Naive thymus-derived CD4-positive, alpha-beta T cell (primary cell): ENCODE data around the gene CHN2. TPM values are rescaled to one million over a fixed set of nuclear protein-coding genes. Genes with fewer than 3 reads are reported as not detected.

ENCODE experiments used
- ATAC-seq: fragments of 150-1000 bp; cut with Tn5 transposase; 2 replicates; pipeline ENCODE4 v1.10.0; 2021; ENCODE audit warnings: mild to moderate bottlenecking, moderate library complexity
- CTCF ChIA-PET: fragments of 350-600 bp; sonication (Branson Sonifier 250); formaldehyde crosslinking; loops from one replicate; lab custom pipeline; 2021; ENCODE audit warnings: antibody characterized with exemption; lab: Charles Lee
- POLR2A ChIA-PET: fragments of 350-600 bp; sonication (Branson Sonifier 250); formaldehyde crosslinking; loops from one replicate; lab custom pipeline; 2021; ENCODE audit warnings: antibody characterized with exemption, inconsistent platforms; lab: Charles Lee
- DNase-seq, 9 donors: peaks; one replicate each; pipeline versions ENCODE4 v3.0.0 to v3.0.0-alpha.2; 2020 to 2022; ENCODE audit warnings: mixed read lengths in 1 of 9
- H3K27ac ChIP-seq: one replicate; pipeline ENCODE4 v1.7.0; 2013; ENCODE audit warnings: mild to moderate bottlenecking, low read depth, low read length, moderate library complexity
- H3K27me3 ChIP-seq, 2 donors: one replicate each; pipeline ENCODE4 v1.7.0; 2013; ENCODE audit warnings: low read length in 2 of 2, mild to moderate bottlenecking in 2 of 2, moderate library complexity in 2 of 2; ENCODE audit not compliant: control insufficient read depth in 2 of 2, insufficient read depth in 2 of 2
- H3K36me3 ChIP-seq, 3 experiments: 1 replicate in 2 of 3; 2 replicates in 1 of 3; pipeline ENCODE4 v1.7.0; 2013; ENCODE audit warnings: low read length in 3 of 3, mild to moderate bottlenecking in 3 of 3, moderate library complexity in 1 of 3; ENCODE audit not compliant: insufficient read depth in 3 of 3, control insufficient read depth in 2 of 3
- H3K4me1 ChIP-seq, 2 donors: one replicate each; pipeline ENCODE4 v1.7.0; 2013; ENCODE audit warnings: low read length in 2 of 2, mild to moderate bottlenecking in 2 of 2, moderate library complexity in 1 of 2; ENCODE audit not compliant: control insufficient read depth in 2 of 2, insufficient read depth in 2 of 2
- H3K4me3 ChIP-seq: 2 replicates; pipeline ENCODE4 v1.7.0; 2013; ENCODE audit warnings: mild to moderate bottlenecking, low read length
- H3K9me3 ChIP-seq, 3 experiments: 1 replicate in 2 of 3; 2 replicates in 1 of 3; pipeline ENCODE4 v1.7.0; 2013; ENCODE audit warnings: low read length in 3 of 3; ENCODE audit not compliant: control insufficient read depth in 2 of 3
- H3K27ac Mint-ChIP-seq, 9 donors: one replicate each; pipeline ENCODE4 v1.8.0; 2020 to 2022; ENCODE audit warnings: mixed read lengths in 9 of 9, mild to moderate bottlenecking in 8 of 9, moderate library complexity in 5 of 9, inconsistent platforms in 2 of 9
- H3K27me3 Mint-ChIP-seq, 5 donors: one replicate each; pipeline ENCODE4 v1.8.0; 2021 to 2022; ENCODE audit warnings: mixed read lengths in 5 of 5, mild to moderate bottlenecking in 1 of 5
- H3K36me3 Mint-ChIP-seq, 5 donors: one replicate each; pipeline ENCODE4 v1.8.0; 2020 to 2022; ENCODE audit warnings: mixed read lengths in 5 of 5, mild to moderate bottlenecking in 3 of 5, inconsistent platforms in 1 of 5
- H3K4me1 Mint-ChIP-seq, 7 donors: one replicate each; pipeline ENCODE4 v1.8.0; 2020 to 2022; ENCODE audit warnings: mixed read lengths in 7 of 7, mild to moderate bottlenecking in 3 of 7, inconsistent platforms in 1 of 7
- H3K4me3 Mint-ChIP-seq, 10 donors: one replicate each; pipeline ENCODE4 v1.8.0; 2020 to 2022; ENCODE audit warnings: mild to moderate bottlenecking in 10 of 10, mixed read lengths in 10 of 10, moderate library complexity in 6 of 10, inconsistent platforms in 2 of 10
- H3K9me3 Mint-ChIP-seq, 11 donors: one replicate each; pipeline ENCODE4 v1.8.0; 2020 to 2022; ENCODE audit warnings: mixed read lengths in 11 of 11, mild to moderate bottlenecking in 4 of 11, inconsistent platforms in 1 of 11, moderate library complexity in 1 of 11
- intact Hi-C, 2 donors: fragments of 100-400 bp; cut with micrococcal nuclease; formaldehyde crosslinking; loops; one replicate each; pipeline ENCODE4 v1.15.1; 2023
- polyA plus RNA-seq, 2 donors: library from polyadenylated mRNA; unstranded; fragments of 300-500 nt; fragmentation: Illumina TruSeq; gene quantifications; one replicate each; pipeline ENCODE4 v1.2.3, GENCODE V29; 2021
- total RNA-seq, 6 experiments: library from RNA in 5 of 6; stranded (reverse) in 5 of 6; gene quantifications; 1 replicate in 5 of 6; 2 replicates in 1 of 6; pipeline ENCODE4 v1.2.3 and lab custom pipeline; 2021 to 2026

The CHN2 gene
- total and polyA plus RNA-seq, 7 experiments from 2014 or later: 0.34 to 28.1 (median 0.98) TPM

- DNase-seq (no peak), ATAC-seq (no peak)
- H3K4me1 ChIP-seq: peaks cover 0 to 7% of the 10 kb centered on the region in 2 donors
- no peak overlapping the region for H3K4me3 ChIP-seq
- no peak overlapping the region for H3K27ac Mint-ChIP-seq
- peaks cover 3 to 22% (median 5%) of the 10 kb centered on the region in 5 donors for H3K27me3 Mint-ChIP-seq
- peaks cover 0 to 15% (median 9%) of the 10 kb centered on the region in 7 donors for H3K4me1 Mint-ChIP-seq
- H3K9me3 Mint-ChIP-seq: peaks cover 0 to 3% (median 0%) of the 10 kb centered on the region in 11 donors
- intact Hi-C loops: loop anchor here in 1 of 2 donors (5.0 kb wide), 1 partner anchor 168 kb away; no protein-coding TSS in a partner anchor
- POLR2A ChIA-PET: no interaction called here
- H3K27me3 ChIP-seq: no peaks in the 10 kb centered on the region
- CTCF ChIA-PET: interaction anchor here (0.7 kb wide), 1 partner anchor 18 kb away, joined by 3 read pairs; no protein-coding TSS in a partner anchor
- no peaks in the 10 kb centered on the region for H3K9me3 ChIP-seq
- peaks cover 0 to 4% (median 0%) of the 10 kb centered on the region in 3 experiments for H3K36me3 ChIP-seq
- no peaks in the 10 kb centered on the region for H3K36me3 Mint-ChIP-seq
- no peak overlapping the region for H3K27ac ChIP-seq
- H3K4me3 Mint-ChIP-seq: no peak overlapping the region
Measured at GRCh38 chr7:29239638-29240037, 45.1 kb downstream of the CHN2 start.

GRCh38 chr7:29242265-29242664, 47.7 kb downstream of the CHN2 start:
- no peak overlapping the region for H3K4me3 Mint-ChIP-seq
- H3K9me3 ChIP-seq: no peaks in the 10 kb centered on the region
- no peak overlapping the region for H3K27ac ChIP-seq
- H3K36me3 ChIP-seq: no peaks in the 10 kb centered on the region
- peaks cover 0 to 7% of the 10 kb centered on the region in 2 donors for H3K4me1 ChIP-seq
- DNase-seq: no peak
- H3K4me1 Mint-ChIP-seq: peaks cover 0 to 17% (median 10%) of the 10 kb centered on the region in 7 donors
- POLR2A ChIA-PET: interaction anchor here (0.6 kb wide), 1 partner anchor 991 kb away, joined by 3 read pairs; no protein-coding TSS in a partner anchor
- H3K27ac Mint-ChIP-seq: no peak overlapping the region
- H3K27me3 ChIP-seq: no peaks in the 10 kb centered on the region
- H3K9me3 Mint-ChIP-seq: peaks cover 0 to 4% (median 0%) of the 10 kb centered on the region in 11 donors
- no peak for ATAC-seq
- H3K4me3 ChIP-seq: no peak overlapping the region
- intact Hi-C loops: no loop called here
- H3K36me3 Mint-ChIP-seq: no peaks in the 10 kb centered on the region
- CTCF ChIA-PET: no interaction called here
- H3K27me3 Mint-ChIP-seq: peaks cover 0 to 25% (median 7%) of the 10 kb centered on the region in 5 donors

- H3K4me1 ChIP-seq: peaks cover 0 to 7% of the 10 kb centered on the region in 2 donors
- intact Hi-C loops: no loop called here
- ChIA-PET POLR2A (no interaction called here), CTCF (no interaction called here)
- no peaks in the 10 kb centered on the region for H3K36me3 ChIP-seq
- H3K4me3 ChIP-seq: no peak overlapping the region
- DNase-seq (peak in 2 of 9 donors; percentile 15 to 30), ATAC-seq (peak; percentile 81)
- no peak overlapping the region for H3K27ac Mint-ChIP-seq
- H3K27ac ChIP-seq: no peak overlapping the region
- H3K36me3 Mint-ChIP-seq: no peaks in the 10 kb centered on the region
- H3K27me3 ChIP-seq: no peaks in the 10 kb centered on the region
- peaks cover 0 to 5% (median 0%) of the 10 kb centered on the region in 11 donors for H3K9me3 Mint-ChIP-seq
- H3K4me3 Mint-ChIP-seq: no peak overlapping the region
- H3K4me1 Mint-ChIP-seq: peaks cover 0 to 16% (median 10%) of the 10 kb centered on the region in 7 donors
- no peaks in the 10 kb centered on the region for H3K9me3 ChIP-seq
- H3K27me3 Mint-ChIP-seq: peaks cover 0 to 26% (median 0%) of the 10 kb centered on the region in 5 donors
Measured at GRCh38 chr7:29243910-29244655, 49.5 kb downstream of the CHN2 start.

GRCh38 chr7:29247224-29247962, 52.8 kb downstream of the CHN2 start:
- POLR2A ChIA-PET: no interaction called here
- H3K36me3 Mint-ChIP-seq: no peaks in the 10 kb centered on the region
- no peak overlapping the region for H3K27ac Mint-ChIP-seq
- H3K36me3 ChIP-seq: no peaks in the 10 kb centered on the region
- intact Hi-C loops: no loop called here
- H3K9me3 ChIP-seq: no peaks in the 10 kb centered on the region
- ATAC-seq: no peak
- H3K4me1 Mint-ChIP-seq: peaks cover 0 to 13% (median 10%) of the 10 kb centered on the region in 7 donors
- peaks cover 0 to 7% of the 10 kb centered on the region in 2 donors for H3K4me1 ChIP-seq
- H3K27ac ChIP-seq: no peak overlapping the region
- H3K27me3 Mint-ChIP-seq: peaks cover 0 to 21% (median 0%) of the 10 kb centered on the region in 5 donors
- no peak overlapping the region for H3K4me3 ChIP-seq
- no peaks in the 10 kb centered on the region for H3K27me3 ChIP-seq
- no peak overlapping the region for H3K4me3 Mint-ChIP-seq
- DNase-seq: no peak
- CTCF ChIA-PET: no interaction called here
- H3K9me3 Mint-ChIP-seq: peaks cover 0 to 4% (median 0%) of the 10 kb centered on the region in 11 donors

GRCh38 chr7:29247963-29248236, 53.3 kb downstream of the CHN2 start:
- no peak for ATAC-seq
- H3K4me3 ChIP-seq: no peak overlapping the region
- H3K4me1 ChIP-seq: peaks cover 0 to 7% of the 10 kb centered on the region in 2 donors
- DNase-seq: no peak
- Mint-ChIP-seq H3K27me3 (peaks cover 0 to 21% (median 0%) of the 10 kb centered on the region in 5 donors), H3K4me1 (peaks cover 0 to 13% (median 10%) of the 10 kb centered on the region in 7 donors), H3K27ac (no peak overlapping the region), H3K4me3 (no peak overlapping the region), H3K36me3 (no peaks in the 10 kb centered on the region), H3K9me3 (peaks cover 0 to 4% (median 0%) of the 10 kb centered on the region in 11 donors)
- H3K36me3 ChIP-seq: no peaks in the 10 kb centered on the region
- intact Hi-C loops: no loop called here
- no peak overlapping the region for H3K27ac ChIP-seq
- ChIA-PET POLR2A (no interaction called here), CTCF (no interaction called here)
- H3K27me3 ChIP-seq: no peaks in the 10 kb centered on the region
- no peaks in the 10 kb centered on the region for H3K9me3 ChIP-seq

- ChIA-PET POLR2A (no interaction called here), CTCF (no interaction called here)
- no peaks in the 10 kb centered on the region for H3K27me3 ChIP-seq
- no peaks in the 10 kb centered on the region for H3K36me3 Mint-ChIP-seq
- no peak for DNase-seq
- H3K9me3 ChIP-seq: no peaks in the 10 kb centered on the region
- H3K4me1 ChIP-seq: peaks cover 0 to 7% of the 10 kb centered on the region in 2 donors
- peaks cover 0 to 10% (median 6%) of the 10 kb centered on the region in 7 donors for H3K4me1 Mint-ChIP-seq
- no peak overlapping the region for H3K4me3 Mint-ChIP-seq
- H3K9me3 Mint-ChIP-seq: peaks cover 0 to 4% (median 0%) of the 10 kb centered on the region in 11 donors
- no peak for ATAC-seq
- H3K36me3 ChIP-seq: no peaks in the 10 kb centered on the region
- H3K27ac ChIP-seq: no peak overlapping the region
- H3K27ac Mint-ChIP-seq: no peak overlapping the region
- intact Hi-C loops: no loop called here
- H3K27me3 Mint-ChIP-seq: peaks cover 0 to 17% (median 0%) of the 10 kb centered on the region in 5 donors
- H3K4me3 ChIP-seq: no peak overlapping the region
Measured at GRCh38 chr7:29248713-29249382, 54.3 kb downstream of the CHN2 start.
